DLD1 (cell line): ENCODE results near the gene PODNL1.
"Not testable (repeated sequence)": the region's sequence is repeated elsewhere in the genome, so short reads cannot be mapped to it uniquely, and the experiment has no call there.

Experiments
- in situ Hi-C: cut with HindIII; loops from 2 replicates; pipeline ENCODE4 v1.10.0; 2017; ENCODE audit warnings: low sequenced_read_pairs

Gene PODNL1

GRCh38 chr19:13974073-13974472, 35.9 kb upstream of the PODNL1 start:
- in situ Hi-C loops: no loop called here

GRCh38 chr19:13973479-13973878, 35.3 kb upstream of the PODNL1 start:
- in situ Hi-C loops: not testable (repeated sequence)

GRCh38 chr19:13972368-13973155, 34.3 kb upstream of the PODNL1 start:
- in situ Hi-C loops: no loop called here

GRCh38 chr19:13971868-13972267, 33.7 kb upstream of the PODNL1 start:
- in situ Hi-C loops: not testable (repeated sequence)

- in situ Hi-C loops: no loop called here
Observed at GRCh38 chr19:13969897-13970296, 31.7 kb upstream of the PODNL1 start.

- in situ Hi-C loops: no loop called here
Observed at GRCh38 chr19:13968999-13969398, 30.8 kb upstream of the PODNL1 start.

- in situ Hi-C loops: no loop called here
Observed at GRCh38 chr19:13968383-13968935, 30.2 kb upstream of the PODNL1 start.

GRCh38 chr19:13967206-13967605, 29.0 kb upstream of the PODNL1 start:
- in situ Hi-C loops: not testable (repeated sequence)

- in situ Hi-C loops: no loop called here
Observed at GRCh38 chr19:13966684-13967128, 28.5 kb upstream of the PODNL1 start.

GRCh38 chr19:13965926-13966683, 27.9 kb upstream of the PODNL1 start:
- in situ Hi-C loops: no loop called here

GRCh38 chr19:13965377-13965896, 27.2 kb upstream of the PODNL1 start:
- in situ Hi-C loops: no loop called here

- in situ Hi-C loops: no loop called here
Observed at GRCh38 chr19:13964776-13965175, 26.6 kb upstream of the PODNL1 start.

- in situ Hi-C loops: no loop called here
Observed at GRCh38 chr19:13963603-13964105, 25.4 kb upstream of the PODNL1 start.

GRCh38 chr19:13962699-13963602, 24.7 kb upstream of the PODNL1 start:
- in situ Hi-C loops: no loop called here

- in situ Hi-C loops: no loop called here
Observed at GRCh38 chr19:13961826-13962698, 23.8 kb upstream of the PODNL1 start.

GRCh38 chr19:13960863-13961784, 22.9 kb upstream of the PODNL1 start:
- in situ Hi-C loops: no loop called here

GRCh38 chr19:13959962-13960862, 22.0 kb upstream of the PODNL1 start:
- in situ Hi-C loops: no loop called here
